ENCODE measurements around the gene OR2C1.

GRCh38 chr16:3401719-3402397 lies 46.2 kb downstream of the OR2C1 start:
- no peak for TF ChIP-seq POLR2A (IDR thresholded peaks at IDR 0.05; ENCODE audit: low read depth)
- no peak for TF ChIP-seq POLR2AphosphoS5 (IDR thresholded peaks at IDR 0.05)
- no peak for TF ChIP-seq EP300 (IDR thresholded peaks at IDR 0.05)
